OCI-LY3 (cell line): ENCODE data around the gene INHBE.

ENCODE experiments used
- EZH2phosphoT487 ChIP-seq: fragments of 200-600 bp; shearing (Covaris generic); IDR thresholded peaks from 2 replicates; pipeline ENCODE4 v1.6.1; 2018; ENCODE audit warnings: antibody characterized with exemption, mixed run types, low read depth
- TF ChIP-seq, protein P1 (sequence below): fragments of 200-600, 300-600 bp; sonication (generic); IDR thresholded peaks from 2 replicates; pipeline ENCODE4 v1.5.1; 2014; ENCODE audit warnings: antibody characterized with exemption, low read length, low read depth

DNA sequence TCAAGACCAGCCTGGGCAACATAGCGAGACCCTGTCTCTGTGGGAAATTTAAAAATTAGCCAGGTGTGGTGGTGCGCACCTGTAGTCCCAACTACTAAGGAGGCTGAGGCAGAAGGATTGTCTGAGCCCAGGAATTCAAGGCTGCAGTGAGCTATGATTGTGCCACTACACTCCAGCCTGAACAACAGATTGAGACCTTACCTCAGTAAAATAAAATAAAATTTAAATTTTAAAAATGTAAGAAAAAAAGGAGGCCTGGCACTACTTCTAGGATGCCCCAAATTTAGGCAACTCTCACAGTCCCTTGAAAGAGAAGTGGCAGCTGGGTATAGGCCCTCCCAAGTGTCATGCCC lies 918 bp upstream of the INHBE start:
- TF ChIP-seq, protein P1, sequence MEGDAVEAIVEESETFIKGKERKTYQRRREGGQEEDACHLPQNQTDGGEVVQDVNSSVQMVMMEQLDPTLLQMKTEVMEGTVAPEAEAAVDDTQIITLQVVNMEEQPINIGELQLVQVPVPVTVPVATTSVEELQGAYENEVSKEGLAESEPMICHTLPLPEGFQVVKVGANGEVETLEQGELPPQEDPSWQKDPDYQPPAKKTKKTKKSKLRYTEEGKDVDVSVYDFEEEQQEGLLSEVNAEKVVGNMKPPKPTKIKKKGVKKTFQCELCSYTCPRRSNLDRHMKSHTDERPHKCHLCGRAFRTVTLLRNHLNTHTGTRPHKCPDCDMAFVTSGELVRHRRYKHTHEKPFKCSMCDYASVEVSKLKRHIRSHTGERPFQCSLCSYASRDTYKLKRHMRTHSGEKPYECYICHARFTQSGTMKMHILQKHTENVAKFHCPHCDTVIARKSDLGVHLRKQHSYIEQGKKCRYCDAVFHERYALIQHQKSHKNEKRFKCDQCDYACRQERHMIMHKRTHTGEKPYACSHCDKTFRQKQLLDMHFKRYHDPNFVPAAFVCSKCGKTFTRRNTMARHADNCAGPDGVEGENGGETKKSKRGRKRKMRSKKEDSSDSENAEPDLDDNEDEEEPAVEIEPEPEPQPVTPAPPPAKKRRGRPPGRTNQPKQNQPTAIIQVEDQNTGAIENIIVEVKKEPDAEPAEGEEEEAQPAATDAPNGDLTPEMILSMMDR = no peak
- TF ChIP-seq EZH2phosphoT487 = no peak
